GM12878 (cell line): ENCODE data around the gene PDE10A.

Source experiments
- NFIC ChIP-seq: IDR thresholded peaks from 2 replicates; pipeline ENCODE4 v1.6.1; 2012; ENCODE audit warnings: low read depth, mild to moderate bottlenecking, inconsistent platforms, low read length, moderate library complexity
- POLR2A ChIP-seq: IDR thresholded peaks from 2 replicates; pipeline ENCODE4 v1.6.1; 2011; ENCODE audit warnings: low read depth, mild to moderate bottlenecking, low read length
- SRF ChIP-seq, 2 experiments: IDR thresholded peaks; 2 replicates each; pipeline ENCODE4 v1.6.1; 2011; ENCODE audit warnings: low read depth in 2 of 2, low read length in 2 of 2, mild to moderate bottlenecking in 1 of 2, moderate library complexity in 1 of 2
- TF ChIP-seq, protein P1 (sequence below), 3 experiments: IDR thresholded peaks in 2 of 3; conservative IDR thresholded peaks in 1 of 3; 2 replicates each; pipeline ENCODE4 v1.5.1; 2011; ENCODE audit warnings: low read depth in 3 of 3, low read length in 3 of 3, mild to moderate bottlenecking in 3 of 3, control low read depth in 2 of 3, moderate library complexity in 2 of 3, inconsistent platforms in 1 of 3, mixed read lengths in 1 of 3; ENCODE audit not compliant: control insufficient read depth in 2 of 3, insufficient read depth in 1 of 3; ENCODE audit errors: extremely low read depth in 1 of 3

- TF ChIP-seq, protein P1, sequence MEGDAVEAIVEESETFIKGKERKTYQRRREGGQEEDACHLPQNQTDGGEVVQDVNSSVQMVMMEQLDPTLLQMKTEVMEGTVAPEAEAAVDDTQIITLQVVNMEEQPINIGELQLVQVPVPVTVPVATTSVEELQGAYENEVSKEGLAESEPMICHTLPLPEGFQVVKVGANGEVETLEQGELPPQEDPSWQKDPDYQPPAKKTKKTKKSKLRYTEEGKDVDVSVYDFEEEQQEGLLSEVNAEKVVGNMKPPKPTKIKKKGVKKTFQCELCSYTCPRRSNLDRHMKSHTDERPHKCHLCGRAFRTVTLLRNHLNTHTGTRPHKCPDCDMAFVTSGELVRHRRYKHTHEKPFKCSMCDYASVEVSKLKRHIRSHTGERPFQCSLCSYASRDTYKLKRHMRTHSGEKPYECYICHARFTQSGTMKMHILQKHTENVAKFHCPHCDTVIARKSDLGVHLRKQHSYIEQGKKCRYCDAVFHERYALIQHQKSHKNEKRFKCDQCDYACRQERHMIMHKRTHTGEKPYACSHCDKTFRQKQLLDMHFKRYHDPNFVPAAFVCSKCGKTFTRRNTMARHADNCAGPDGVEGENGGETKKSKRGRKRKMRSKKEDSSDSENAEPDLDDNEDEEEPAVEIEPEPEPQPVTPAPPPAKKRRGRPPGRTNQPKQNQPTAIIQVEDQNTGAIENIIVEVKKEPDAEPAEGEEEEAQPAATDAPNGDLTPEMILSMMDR (IDR thresholded peaks at IDR 0.05 in 2 of 3, conservative IDR thresholded peaks at IDR 0.05 in 1 of 3; ENCODE audit: control insufficient read depth in 2 of 3, extremely low read depth in 1 of 3, insufficient read depth in 1 of 3, low read depth in 3 of 3, low read length in 3 of 3), result no peak
- TF ChIP-seq POLR2A, result no peak
- TF ChIP-seq SRF (IDR thresholded peaks at IDR 0.05; ENCODE audit: low read depth in 2 of 2, low read length in 2 of 2), result no peak
- no peak for TF ChIP-seq NFIC
These were observed 273.5 kb downstream of the PDE10A start for GRCh38 chr6:165389534-165389933.
